Endothelial cell of umbilical vein (primary cell): Measurements from ENCODE around the gene SYNPO2. TPM values are rescaled to one million over a fixed set of nuclear protein-coding genes. Genes with fewer than 3 reads are reported as not detected.

ENCODE experiments used
- BruUV-seq: library from RNA; stranded (reverse); fragments of 400-500 nt; replicated peaks from 2 replicates; lab custom pipeline; 2021; lab: Mats Ljungman, UMichigan
- CTCF ChIA-PET: fragments of 300-600, 350-600 bp; sonication (Branson Sonifier 250); formaldehyde crosslinking; loops from one replicate; lab custom pipeline; 2021; ENCODE audit warnings: antibody characterized with exemption, inconsistent platforms; lab: Charles Lee
- POLR2A ChIA-PET: fragments of 300-600, 350-600 bp; sonication (Branson Sonifier 250); formaldehyde crosslinking; loops from one replicate; lab custom pipeline; 2021; ENCODE audit warnings: antibody characterized with exemption, inconsistent platforms; lab: Charles Lee
- DNase-seq: peaks from one replicate; pipeline ENCODE4 v3.0.0-alpha.2; 2011; ENCODE audit warnings: low read depth, low spot score
- FAIRE-seq: peaks from 2 replicates; lab custom pipeline; 2011; peaks lifted over from hg19 to GRCh38; lab: Jason Lieb, UNC
- H2AFZ ChIP-seq: 2 replicates; pipeline ENCODE4 v1.6.0; 2012; ENCODE audit warnings: low read depth, low read length, control low read depth, inconsistent platforms
- H3K27ac ChIP-seq: 2 replicates; pipeline ENCODE4 v1.5.1; 2011; ENCODE audit warnings: low read depth, mild to moderate bottlenecking, control low read depth, low read length, moderate library complexity; ENCODE audit not compliant: insufficient read depth
- H3K27me3 ChIP-seq, 2 experiments: 2 replicates each; pipeline versions ENCODE4 v1.6.0 to v1.6.1; 2011; ENCODE audit warnings: low read length in 2 of 2, mixed read lengths in 1 of 2; ENCODE audit not compliant: control insufficient read depth in 2 of 2, insufficient read depth in 2 of 2
- H3K36me3 ChIP-seq, 2 experiments: 2 replicates in 1 of 2; 3 replicates in 1 of 2; pipeline ENCODE4 v1.5.1; 2011; ENCODE audit warnings: low read length in 2 of 2, mild to moderate bottlenecking in 1 of 2, moderate library complexity in 1 of 2; ENCODE audit not compliant: control insufficient read depth in 2 of 2, insufficient read depth in 2 of 2; ENCODE audit errors: extremely low read depth in 1 of 2
- H3K4me1 ChIP-seq: 3 replicates; pipeline ENCODE4 v1.5.1; 2011; ENCODE audit warnings: mild to moderate bottlenecking, low read length; ENCODE audit not compliant: control insufficient read depth, insufficient read depth; ENCODE audit errors: extremely low read depth
- H3K4me2 ChIP-seq: 2 replicates; pipeline ENCODE4 v1.6.1; 2011; ENCODE audit warnings: low read length, control low read depth, mixed read lengths; ENCODE audit not compliant: insufficient read depth
- H3K4me3 ChIP-seq, 3 experiments: fragments of 200-600 bp in 1 of 3; sonication (generic), shearing (Covaris generic) in 1 of 3; replicated peaks in 1 of 3; 2 replicates each; pipeline ENCODE4 v1.5.1; 2011 to 2016; ENCODE audit warnings: control low read depth in 3 of 3, low read length in 3 of 3, mild to moderate bottlenecking in 2 of 3, inconsistent platforms in 1 of 3, low read depth in 1 of 3, moderate library complexity in 1 of 3; ENCODE audit not compliant: insufficient read depth in 1 of 3
- H3K79me2 ChIP-seq: 2 replicates; pipeline ENCODE4 v1.6.0; 2012; ENCODE audit warnings: low read length, inconsistent platforms; ENCODE audit not compliant: control insufficient read depth, insufficient read depth
- H3K9ac ChIP-seq: replicated peaks from 2 replicates; pipeline ENCODE3; 2011; ENCODE audit warnings: low read length, control low read depth; ENCODE audit not compliant: insufficient read depth; ENCODE audit errors: extremely low read depth
- H3K9me1 ChIP-seq: replicated peaks from 3 replicates; pipeline ENCODE4 v1.6.0; 2011; ENCODE audit warnings: mild to moderate bottlenecking, low read length; ENCODE audit not compliant: control insufficient read depth, insufficient read depth; ENCODE audit errors: extremely low read depth
- H3K9me3 ChIP-seq: replicated peaks from 2 replicates; pipeline ENCODE4 v1.5.1; 2012; ENCODE audit warnings: low read length, inconsistent platforms; ENCODE audit not compliant: control insufficient read depth, insufficient read depth
- H4K20me1 ChIP-seq: replicated peaks from 2 replicates; pipeline ENCODE3; 2011; ENCODE audit warnings: mild to moderate bottlenecking, low read length; ENCODE audit not compliant: control insufficient read depth, insufficient read depth; ENCODE audit errors: extremely low read depth
- EZH2 ChIP-seq: IDR thresholded peaks from 2 replicates; pipeline ENCODE4 v1.6.1; 2012; ENCODE audit warnings: borderline replicate concordance, low read depth, mild to moderate bottlenecking, moderate library complexity, low read length, inconsistent platforms; ENCODE audit not compliant: severe bottlenecking
- FOS ChIP-seq: IDR thresholded peaks from 2 replicates; pipeline ENCODE4 v1.6.1; 2011; ENCODE audit warnings: mild to moderate bottlenecking, low read length, moderate library complexity, borderline replicate concordance; ENCODE audit not compliant: insufficient read depth
- GATA2 ChIP-seq: IDR thresholded peaks from 2 replicates; pipeline ENCODE4 v1.7.0; 2011; ENCODE audit warnings: low read depth, mild to moderate bottlenecking, moderate library complexity, mixed read lengths, low read length; ENCODE audit not compliant: insufficient read length, insufficient read depth
- JUN ChIP-seq: IDR thresholded peaks from 2 replicates; pipeline ENCODE4 v1.6.1; 2011; ENCODE audit warnings: borderline replicate concordance, low read depth; ENCODE audit not compliant: insufficient read length, insufficient read depth
- MYC ChIP-seq: IDR thresholded peaks from one replicate; pipeline ENCODE4 v1.6.1; 2011; ENCODE audit warnings: mild to moderate bottlenecking, low read depth, low read length
- POLR2A ChIP-seq: IDR thresholded peaks from 2 replicates; pipeline ENCODE4 v1.6.1; 2012; ENCODE audit warnings: low read depth, mild to moderate bottlenecking, control low read depth, low read length
- POLR2AphosphoS5 ChIP-seq: IDR thresholded peaks from 2 replicates; pipeline ENCODE4 v1.6.1; 2012; ENCODE audit warnings: low read depth, mild to moderate bottlenecking, control low read depth, low read length, moderate library complexity; ENCODE audit not compliant: insufficient read depth
- dilution Hi-C: fragments of 300-500 bp; cut with MboI; formaldehyde crosslinking; loops from one replicate; pipeline ENCODE4 v1.15.0; 2019; ENCODE audit warnings: low sequenced_read_pairs; ENCODE audit not compliant: extremely low pct_ligation_motif_present
- intact Hi-C: fragments of 100-400 bp; cut with micrococcal nuclease; formaldehyde crosslinking; loops from one replicate; pipeline ENCODE4 v1.10.0; 2022
- polyA plus RNA-seq, 4 experiments: library from polyadenylated mRNA; depleted of rRNA in 3 of 4; stranded (reverse) in 3 of 4; unstranded in 1 of 4; fragments of >200 nt; gene quantifications; 2 replicates each; pipeline versions ENCODE4 v1.2.1 to v1.2.3, GENCODE V29; 2011 to 2012; ENCODE audit warnings: missing spikeins in 1 of 4
- total RNA-seq: library from RNA; stranded (reverse); gene quantifications from 2 replicates; pipeline ENCODE4 v1.2.3, GENCODE V29; 2021
- TF ChIP-seq, protein P1 (sequence below), 2 donors: IDR thresholded peaks; 1 replicate in 1 of 2; 2 replicates in 1 of 2; pipeline ENCODE4 v1.5.1; 2011; ENCODE audit warnings: low read length in 2 of 2, mild to moderate bottlenecking in 2 of 2, moderate library complexity in 2 of 2, control low read depth in 1 of 2, inconsistent platforms in 1 of 2, low read depth in 1 of 2; ENCODE audit not compliant: insufficient read depth in 1 of 2; ENCODE audit errors: extremely low read depth in 1 of 2
- TF ChIP-seq, protein P2 (sequence below): IDR thresholded peaks from 2 replicates; pipeline ENCODE4 v1.6.1; 2011; ENCODE audit not compliant: insufficient read depth, insufficient read length

Gene SYNPO2
- total and polyA plus RNA-seq, 2 donors (not counting 3 experiments of a cell fraction or from before 2014, with no cell fraction given), result 0.06 to 0.13 TPM

DNA sequence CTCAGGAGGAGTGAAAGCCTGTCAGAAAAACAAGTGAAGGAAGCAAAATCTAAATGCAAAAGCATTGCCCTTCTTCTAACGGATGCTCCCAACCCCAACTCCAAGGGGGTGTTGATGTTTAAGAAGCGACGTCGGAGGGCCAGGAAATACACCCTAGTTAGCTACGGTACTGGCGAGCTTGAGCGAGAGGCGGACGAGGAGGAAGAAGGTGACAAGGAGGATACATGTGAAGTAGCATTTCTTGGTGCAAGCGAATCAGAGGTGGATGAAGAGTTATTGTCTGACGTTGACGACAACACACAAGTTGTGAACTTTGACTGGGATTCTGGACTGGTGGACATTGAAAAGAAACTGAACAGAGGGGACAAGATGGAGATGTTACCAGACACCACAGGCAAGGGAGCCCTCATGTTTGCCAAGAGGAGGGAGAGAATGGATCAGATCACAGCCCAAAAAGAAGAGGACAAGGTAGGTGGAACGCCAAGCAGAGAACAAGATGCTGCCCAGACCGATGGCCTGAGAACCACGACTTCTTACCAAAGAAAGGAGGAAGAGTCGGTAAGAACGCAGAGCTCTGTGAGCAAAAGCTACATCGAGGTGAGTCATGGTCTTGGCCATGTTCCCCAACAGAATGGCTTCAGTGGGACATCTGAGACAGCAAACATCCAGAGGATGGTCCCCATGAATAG is 141.3 kb downstream of the SYNPO2 start:
- no peak for FAIRE-seq
- ChIA-PET CTCF (no interaction called here), POLR2A (no interaction called here)
- H4K20me1 ChIP-seq, result no peaks in the 10 kb centered on the region
- dilution Hi-C loops (no loop called here), intact Hi-C loops (no loop called here)
- DNase-seq, result no peak
- H3K9ac ChIP-seq, result no peak overlapping the region
- no peak overlapping the region for H2AFZ ChIP-seq
- H3K36me3 ChIP-seq, result no peaks in the 10 kb centered on the region
- H3K4me3 ChIP-seq, result no peak overlapping the region
- TF ChIP-seq FOS, result no peak
- TF ChIP-seq POLR2AphosphoS5, result no peak
- TF ChIP-seq, protein P1, sequence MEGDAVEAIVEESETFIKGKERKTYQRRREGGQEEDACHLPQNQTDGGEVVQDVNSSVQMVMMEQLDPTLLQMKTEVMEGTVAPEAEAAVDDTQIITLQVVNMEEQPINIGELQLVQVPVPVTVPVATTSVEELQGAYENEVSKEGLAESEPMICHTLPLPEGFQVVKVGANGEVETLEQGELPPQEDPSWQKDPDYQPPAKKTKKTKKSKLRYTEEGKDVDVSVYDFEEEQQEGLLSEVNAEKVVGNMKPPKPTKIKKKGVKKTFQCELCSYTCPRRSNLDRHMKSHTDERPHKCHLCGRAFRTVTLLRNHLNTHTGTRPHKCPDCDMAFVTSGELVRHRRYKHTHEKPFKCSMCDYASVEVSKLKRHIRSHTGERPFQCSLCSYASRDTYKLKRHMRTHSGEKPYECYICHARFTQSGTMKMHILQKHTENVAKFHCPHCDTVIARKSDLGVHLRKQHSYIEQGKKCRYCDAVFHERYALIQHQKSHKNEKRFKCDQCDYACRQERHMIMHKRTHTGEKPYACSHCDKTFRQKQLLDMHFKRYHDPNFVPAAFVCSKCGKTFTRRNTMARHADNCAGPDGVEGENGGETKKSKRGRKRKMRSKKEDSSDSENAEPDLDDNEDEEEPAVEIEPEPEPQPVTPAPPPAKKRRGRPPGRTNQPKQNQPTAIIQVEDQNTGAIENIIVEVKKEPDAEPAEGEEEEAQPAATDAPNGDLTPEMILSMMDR (IDR thresholded peaks at IDR 0.05; ENCODE audit: extremely low read depth in 1 of 2, insufficient read depth in 1 of 2, low read depth in 1 of 2, low read length in 2 of 2), result no peak
- no peak for TF ChIP-seq JUN
- TF ChIP-seq POLR2A, result no peak
- TF ChIP-seq GATA2, result no peak
- TF ChIP-seq EZH2, result no peak
- no peak for TF ChIP-seq MYC
- TF ChIP-seq, protein P2, sequence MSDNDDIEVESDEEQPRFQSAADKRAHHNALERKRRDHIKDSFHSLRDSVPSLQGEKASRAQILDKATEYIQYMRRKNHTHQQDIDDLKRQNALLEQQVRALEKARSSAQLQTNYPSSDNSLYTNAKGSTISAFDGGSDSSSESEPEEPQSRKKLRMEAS, result no peak
- peaks cover 5% of the 10 kb centered on the region for H3K4me1 ChIP-seq
- H3K79me2 ChIP-seq, result no peaks in the 10 kb centered on the region
- H3K9me1 ChIP-seq, result no peaks in the 10 kb centered on the region
- H3K9me3 ChIP-seq, result no peaks in the 10 kb centered on the region
- peaks cover 6 to 10% of the 10 kb centered on the region in 2 experiments for H3K27me3 ChIP-seq
- BruUV-seq, result no TSS peak
- H3K27ac ChIP-seq, result no peak overlapping the region
- H3K4me2 ChIP-seq, result no peak overlapping the region
